CD4-positive, CD25-positive, alpha-beta regulatory T cell (primary cell): ENCODE data around the gene GJC2. TPM values are rescaled to one million over a fixed set of nuclear protein-coding genes. Genes with fewer than 3 reads are reported as not detected.

Source experiments
- ATAC-seq, 2 donors: fragments of 150-1000 bp; cut with Tn5 transposase; one replicate each; pipeline ENCODE4 v1.10.0; 2021; ENCODE audit warnings: low read depth in 2 of 2, moderate number of reproducible peaks in 2 of 2, moderate library complexity in 1 of 2
- DNase-seq, 3 donors: peaks; one replicate each; pipeline versions ENCODE4 v3.0.0 to v3.0.0-alpha.2; 2012 to 2022; ENCODE audit warnings: mixed read lengths in 1 of 3
- H3K27ac ChIP-seq: one replicate; pipeline ENCODE4 v1.7.0; 2013; ENCODE audit warnings: mild to moderate bottlenecking, low read length; ENCODE audit not compliant: insufficient read depth, poor library complexity, severe bottlenecking
- H3K27me3 ChIP-seq: one replicate; pipeline ENCODE4 v1.7.0; 2013; ENCODE audit warnings: low read length; ENCODE audit not compliant: control insufficient read depth, insufficient read depth
- H3K36me3 ChIP-seq: one replicate; pipeline ENCODE4 v1.7.0; 2013; ENCODE audit warnings: mild to moderate bottlenecking, low read length, moderate library complexity; ENCODE audit not compliant: control insufficient read depth, insufficient read depth
- H3K4me1 ChIP-seq: 2 replicates; pipeline ENCODE4 v1.7.0; 2013; ENCODE audit warnings: mild to moderate bottlenecking, low read length; ENCODE audit not compliant: insufficient read depth, control insufficient read depth, poor library complexity, severe bottlenecking
- H3K4me3 ChIP-seq: one replicate; pipeline ENCODE4 v1.7.0; 2013; ENCODE audit warnings: low read depth, mild to moderate bottlenecking, low read length, moderate library complexity
- H3K9me3 ChIP-seq, 2 experiments: 1 replicate in 1 of 2; 2 replicates in 1 of 2; pipeline ENCODE4 v1.7.0; 2013; ENCODE audit warnings: low read length in 2 of 2, mild to moderate bottlenecking in 1 of 2, moderate library complexity in 1 of 2; ENCODE audit not compliant: control insufficient read depth in 2 of 2
- H3K27ac Mint-ChIP-seq, 3 donors: one replicate each; pipeline ENCODE4 v1.8.0; 2020 to 2022; ENCODE audit warnings: mild to moderate bottlenecking in 3 of 3, mixed read lengths in 3 of 3, moderate library complexity in 2 of 3
- H3K27me3 Mint-ChIP-seq: one replicate; pipeline ENCODE4 v1.8.0; 2022; ENCODE audit warnings: mild to moderate bottlenecking, mixed read lengths
- H3K36me3 Mint-ChIP-seq: one replicate; pipeline ENCODE4 v1.8.0; 2020; ENCODE audit warnings: mixed read lengths
- H3K4me1 Mint-ChIP-seq, 4 donors: one replicate each; pipeline ENCODE4 v1.8.0; 2020 to 2022; ENCODE audit warnings: mixed read lengths in 4 of 4, mild to moderate bottlenecking in 1 of 4
- H3K4me3 Mint-ChIP-seq, 4 donors: one replicate each; pipeline ENCODE4 v1.8.0; 2020 to 2022; ENCODE audit warnings: mild to moderate bottlenecking in 4 of 4, mixed read lengths in 4 of 4, moderate library complexity in 3 of 4
- H3K9me3 Mint-ChIP-seq, 7 donors: one replicate each; pipeline ENCODE4 v1.8.0; 2020 to 2022; ENCODE audit warnings: mixed read lengths in 7 of 7, mild to moderate bottlenecking in 3 of 7, moderate library complexity in 2 of 7
- polyA plus RNA-seq, 4 donors: library from polyadenylated mRNA; unstranded; fragments of 300-500 nt; fragmentation: Illumina TruSeq; gene quantifications; one replicate each; pipeline ENCODE4 v1.2.3, GENCODE V29; 2021
- total RNA-seq: library from RNA; stranded (reverse); gene quantifications from one replicate; pipeline ENCODE4 v1.2.3, GENCODE V29; 2022

Gene GJC2
- total and polyA plus RNA-seq, 5 donors from 2014 or later: 2.8 TPM; not detected in 4

DNA sequence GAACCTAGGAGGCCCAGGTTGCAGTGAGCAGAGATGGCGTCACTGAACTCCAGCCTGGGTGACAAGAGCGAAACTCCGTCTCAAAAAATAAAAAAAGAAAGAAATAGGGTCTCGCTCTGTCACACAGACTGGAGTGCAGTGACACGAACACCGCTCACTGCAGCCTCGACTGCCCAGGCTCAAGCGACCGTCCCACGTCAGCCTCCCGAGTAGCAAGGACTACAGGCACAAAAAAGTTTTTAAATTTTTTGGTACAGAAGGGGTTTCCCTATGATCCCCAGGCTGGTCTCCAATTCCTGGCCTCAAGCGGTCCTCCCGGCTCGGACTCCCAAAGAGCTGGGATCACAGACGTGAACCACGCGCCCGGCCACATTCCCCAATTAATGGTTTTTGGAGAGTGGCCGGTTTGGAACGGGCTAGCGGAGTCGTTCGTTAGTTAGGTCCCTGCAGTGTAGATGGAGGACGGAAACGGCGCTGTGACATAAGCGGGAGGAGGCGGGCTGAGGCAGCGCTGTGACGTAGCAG is 10.3 kb upstream of the GJC2 start:
- DNase-seq (no peak), ATAC-seq (no peak)
- Mint-ChIP-seq H3K27ac (peak overlapping the region; percentile 98 to 100 (median 99)), H3K4me3 (peak overlapping the region; percentile 91 to 96 (median 94)), H3K9me3 (no peaks in the 10 kb centered on the region), H3K27me3 (peaks cover 47% of the 10 kb centered on the region), H3K4me1 (peaks cover 0 to 43% (median 20%) of the 10 kb centered on the region in 4 donors), H3K36me3 (no peaks in the 10 kb centered on the region)
- Histone ChIP-seq H3K27me3 (peaks cover 2% of the 10 kb centered on the region), H3K9me3 (no peaks in the 10 kb centered on the region), H3K4me1 (peaks cover 41% of the 10 kb centered on the region), H3K4me3 (peak overlapping the region; percentile 71), H3K36me3 (no peaks in the 10 kb centered on the region), H3K27ac (peak overlapping the region; percentile 98)

DNA sequence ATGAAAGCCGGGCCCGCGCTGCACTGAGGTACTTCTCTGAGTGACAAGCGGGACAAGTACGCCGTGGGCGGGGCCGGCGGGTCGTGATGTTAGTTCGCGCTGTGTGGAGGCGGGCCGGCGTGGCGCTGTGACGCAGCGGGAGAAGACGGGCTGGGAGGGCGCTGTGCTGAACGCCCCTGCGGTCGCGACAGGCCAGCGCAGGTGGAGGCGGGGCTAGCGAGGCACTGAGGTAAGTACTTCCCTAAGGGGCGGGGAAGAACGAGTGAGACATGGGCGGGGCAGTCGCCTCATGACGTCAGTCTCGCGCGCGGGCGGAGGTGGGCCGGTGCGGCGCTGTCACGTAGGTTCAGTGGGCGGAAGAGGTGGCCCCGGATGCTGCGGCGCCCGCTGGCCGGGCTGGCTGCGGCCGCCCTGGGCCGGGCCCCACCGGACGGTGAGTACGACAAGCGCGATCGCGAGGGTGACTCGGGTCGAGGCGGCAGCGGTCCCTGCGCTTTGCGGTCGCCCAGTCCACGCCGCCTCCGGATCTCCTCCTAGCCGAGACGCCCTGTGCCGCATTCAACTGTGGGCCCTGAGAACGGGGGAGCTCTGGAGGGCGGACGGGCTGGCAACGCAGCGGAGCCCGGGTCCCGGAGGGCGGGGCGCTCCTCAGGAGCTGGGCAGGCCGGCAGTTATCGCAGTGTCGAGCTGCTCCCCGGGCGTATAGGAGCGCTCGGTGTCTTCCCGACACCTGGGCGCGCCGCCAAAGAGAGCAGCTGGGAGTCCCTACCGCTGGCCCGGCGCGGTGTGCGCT is 9.6 kb upstream of the GJC2 start, which contains the start of gene GUK1:
Gene GUK1, plus strand, starts transcription at position 349 of the 793 bp plus-strand sequence. Its CDS starts 24 bp downstream, at position 373.
- peak within 1 kb of the TSS; percentile 91 to 96 (median 94) for H3K4me3 Mint-ChIP-seq
- H3K27ac ChIP-seq: peak within 1 kb of the TSS; percentile 98
- peaks cover 0 to 46% (median 20%) of the 10 kb centered on the region in 4 donors for H3K4me1 Mint-ChIP-seq
- H3K36me3 ChIP-seq: no peaks in the 10 kb centered on the region
- peaks cover 2% of the 10 kb centered on the region for H3K27me3 ChIP-seq
- no peaks in the 10 kb centered on the region for H3K9me3 ChIP-seq
- DNase-seq (peak; percentile 100), ATAC-seq (peak; percentile 90 to 91)
- H3K27me3 Mint-ChIP-seq: peaks cover 41% of the 10 kb centered on the region
- H3K4me3 ChIP-seq: peak within 1 kb of the TSS; percentile 77
- H3K27ac Mint-ChIP-seq: peak within 1 kb of the TSS; percentile 98 to 100 (median 99)
- H3K4me1 ChIP-seq: peaks cover 45% of the 10 kb centered on the region
- H3K9me3 Mint-ChIP-seq: no peaks in the 10 kb centered on the region
- no peaks in the 10 kb centered on the region for H3K36me3 Mint-ChIP-seq

DNA sequence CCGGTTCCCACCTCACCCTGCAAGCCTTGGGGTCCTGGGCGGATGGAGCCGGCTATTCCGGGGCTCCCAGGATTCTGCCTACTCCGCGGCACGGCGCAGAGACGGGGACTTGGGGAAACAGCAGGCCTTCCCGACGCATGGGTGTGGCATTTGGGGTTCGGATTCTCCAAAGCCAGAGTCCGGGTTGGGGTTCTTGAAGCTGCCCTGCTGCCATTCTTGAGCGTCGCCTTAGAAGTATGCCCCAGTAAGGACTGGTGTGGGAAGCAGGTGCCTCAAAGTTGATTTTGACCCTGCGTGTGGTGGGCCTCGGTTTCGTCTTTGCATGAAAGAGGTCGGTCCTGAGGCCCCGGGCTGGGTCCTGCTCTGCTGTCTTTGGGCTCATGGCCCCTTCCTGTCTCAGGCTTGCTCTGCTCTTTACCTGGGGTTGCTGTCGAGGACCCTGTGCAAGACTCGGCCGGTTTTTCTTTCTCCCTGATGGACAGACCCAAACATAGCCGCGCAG is 9.0 kb upstream of the GJC2 start:
- peak overlapping the region; percentile 91 to 96 (median 94) for H3K4me3 Mint-ChIP-seq
- Histone ChIP-seq H3K9me3 (no peaks in the 10 kb centered on the region), H3K4me1 (peaks cover 45% of the 10 kb centered on the region), H3K27me3 (peaks cover 2% of the 10 kb centered on the region), H3K36me3 (peaks cover 5% of the 10 kb centered on the region), H3K27ac (peak overlapping the region; percentile 98), H3K4me3 (peak overlapping the region; percentile 77)
- ATAC-seq (no peak), DNase-seq (no peak)
- peaks cover 36% of the 10 kb centered on the region for H3K27me3 Mint-ChIP-seq
- peak overlapping the region; percentile 95 to 100 (median 99) for H3K27ac Mint-ChIP-seq
- H3K36me3 Mint-ChIP-seq: no peaks in the 10 kb centered on the region
- H3K9me3 Mint-ChIP-seq: no peaks in the 10 kb centered on the region
- H3K4me1 Mint-ChIP-seq: peaks cover 0 to 48% (median 20%) of the 10 kb centered on the region in 4 donors

DNA sequence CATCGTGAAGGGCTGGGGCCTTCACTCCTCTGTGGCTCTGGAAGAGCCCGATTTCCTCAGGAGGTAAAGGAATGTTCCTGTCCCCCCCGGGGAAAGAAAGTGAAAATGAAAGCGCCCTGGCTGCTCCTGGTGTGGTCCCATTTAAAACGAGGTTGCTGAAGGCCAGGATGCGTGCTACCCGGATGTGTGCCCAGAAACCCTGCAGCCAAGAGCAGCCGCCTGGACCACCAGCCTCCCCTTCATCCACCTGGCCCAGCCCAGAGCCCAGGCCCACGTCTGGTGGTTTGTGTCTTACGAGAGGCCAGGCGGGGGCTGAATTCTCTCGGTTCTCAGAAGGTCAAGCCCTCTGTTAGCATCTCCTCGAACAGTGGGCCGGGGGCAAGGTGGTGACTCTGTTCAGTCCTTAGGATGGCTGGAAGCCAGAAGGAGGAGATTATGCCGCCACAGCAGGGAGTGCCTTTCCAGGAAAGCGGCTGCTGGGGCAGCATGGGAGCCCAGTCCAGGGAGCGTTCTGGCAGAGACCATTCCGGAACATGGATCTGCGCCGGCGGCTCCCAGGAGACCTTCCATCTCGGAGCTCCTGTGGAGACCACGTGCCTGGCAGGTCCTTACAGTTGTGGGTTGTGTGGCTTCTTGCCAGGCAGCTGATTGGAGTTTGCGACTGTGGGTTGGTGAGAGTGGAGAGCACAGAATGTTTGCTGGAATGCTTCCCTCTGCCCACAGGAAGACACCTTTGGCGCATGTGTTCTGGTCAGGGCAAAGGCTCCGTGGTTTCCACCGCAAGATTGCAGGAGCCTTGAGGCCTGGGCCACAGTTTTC is 8.3 kb upstream of the GJC2 start:
- peak overlapping the region; percentile 98 for H3K27ac ChIP-seq
- DNase-seq (peak in 1 of 3 donors; percentile 67), ATAC-seq (no peak)
- H3K9me3 Mint-ChIP-seq: no peaks in the 10 kb centered on the region
- peaks cover 2% of the 10 kb centered on the region for H3K27me3 ChIP-seq
- H3K36me3 ChIP-seq: peaks cover 9% of the 10 kb centered on the region
- H3K27ac Mint-ChIP-seq: peak overlapping the region; percentile 95 to 100 (median 99)
- peaks cover 45% of the 10 kb centered on the region for H3K4me1 ChIP-seq
- H3K4me1 Mint-ChIP-seq: peaks cover 0 to 50% (median 20%) of the 10 kb centered on the region in 4 donors
- H3K9me3 ChIP-seq: no peaks in the 10 kb centered on the region
- no peaks in the 10 kb centered on the region for H3K36me3 Mint-ChIP-seq
- H3K4me3 ChIP-seq: peak overlapping the region; percentile 77
- H3K27me3 Mint-ChIP-seq: peaks cover 29% of the 10 kb centered on the region
- H3K4me3 Mint-ChIP-seq: peak overlapping the region; percentile 91 to 96 (median 94)

DNA sequence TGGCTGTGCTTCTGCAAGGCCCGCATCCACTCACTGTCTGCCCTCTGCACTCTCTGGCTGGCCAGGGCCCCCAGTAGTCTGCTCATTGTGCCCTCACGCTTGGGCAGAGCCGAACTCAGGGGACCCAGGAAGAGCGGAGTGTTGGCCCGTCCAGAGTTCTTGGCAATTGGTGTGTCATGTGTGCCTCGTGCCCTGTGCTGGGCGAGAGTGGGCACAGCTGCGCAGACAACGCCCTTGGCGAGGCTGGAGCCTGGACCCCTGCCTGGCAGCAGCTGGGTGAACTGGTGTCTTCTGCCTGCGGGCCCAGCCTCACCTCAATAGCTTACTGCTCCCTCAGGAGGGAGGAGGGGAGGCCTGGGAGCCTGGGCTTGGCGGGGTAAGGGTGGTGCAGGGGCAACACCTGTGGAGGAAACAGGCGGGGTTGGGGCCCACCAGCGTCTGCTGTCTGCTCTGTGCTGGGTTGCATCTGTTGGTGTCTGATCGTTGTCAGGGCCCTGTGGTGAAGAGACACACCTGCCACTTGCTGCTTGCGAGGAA is 7.5 kb upstream of the GJC2 start:
- Histone ChIP-seq H3K36me3 (peaks cover 15% of the 10 kb centered on the region), H3K9me3 (no peaks in the 10 kb centered on the region), H3K4me1 (peaks cover 45% of the 10 kb centered on the region), H3K4me3 (no peak overlapping the region), H3K27me3 (peaks cover 2% of the 10 kb centered on the region), H3K27ac (peak overlapping the region; percentile 19)
- H3K36me3 Mint-ChIP-seq: no peaks in the 10 kb centered on the region
- H3K4me3 Mint-ChIP-seq: peak overlapping the region in 3 of 4 donors; percentile 66 to 96 (median 92)
- DNase-seq (peak in 1 of 3 donors; percentile 37), ATAC-seq (no peak)
- peaks cover 21% of the 10 kb centered on the region for H3K27me3 Mint-ChIP-seq
- H3K9me3 Mint-ChIP-seq: no peaks in the 10 kb centered on the region
- peaks cover 0 to 53% (median 20%) of the 10 kb centered on the region in 4 donors for H3K4me1 Mint-ChIP-seq
- peak overlapping the region in 2 of 3 donors; percentile 99 to 100 for H3K27ac Mint-ChIP-seq

DNA sequence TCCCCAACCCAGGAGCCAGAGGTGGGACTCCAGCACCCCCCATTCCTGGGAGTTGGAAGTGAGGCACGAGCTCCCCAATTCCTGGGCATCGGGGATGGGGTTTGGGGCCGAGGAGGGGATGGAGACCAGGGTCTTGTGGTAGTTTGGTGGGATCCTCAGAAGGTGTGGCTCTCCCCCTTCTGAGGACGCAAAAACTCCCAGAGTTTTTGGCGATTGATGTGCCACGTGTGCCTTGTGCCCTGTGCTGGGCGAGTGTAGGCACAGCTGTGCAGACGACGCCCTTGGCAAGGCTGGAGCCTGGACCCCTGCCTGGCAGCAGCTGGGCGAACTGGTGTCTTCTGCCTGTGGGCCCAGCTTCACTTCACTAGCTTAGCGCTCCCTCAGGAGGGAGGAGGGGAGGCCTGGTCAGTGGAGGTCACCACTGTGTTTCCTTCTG is 7.0 kb upstream of the GJC2 start:
- Histone ChIP-seq H3K27ac (no peak overlapping the region), H3K36me3 (peaks cover 20% of the 10 kb centered on the region), H3K4me3 (no peak overlapping the region), H3K4me1 (peaks cover 45% of the 10 kb centered on the region), H3K27me3 (peaks cover 1% of the 10 kb centered on the region), H3K9me3 (no peaks in the 10 kb centered on the region)
- Mint-ChIP-seq H3K27me3 (peaks cover 16% of the 10 kb centered on the region), H3K36me3 (no peaks in the 10 kb centered on the region), H3K4me3 (peak overlapping the region; percentile 66 to 96 (median 92)), H3K9me3 (no peaks in the 10 kb centered on the region), H3K27ac (peak overlapping the region in 2 of 3 donors; percentile 99 to 100), H3K4me1 (peaks cover 0 to 53% (median 20%) of the 10 kb centered on the region in 4 donors)
- no peak for ATAC-seq
- no peak for DNase-seq
